ENCODE results near the gene BNC2.
"Not testable (repeated sequence)": the region's sequence is repeated elsewhere in the genome, so short reads cannot be mapped to it uniquely, and the experiment has no call there.

The BNC2 gene

GRCh38 chr9:16449076-16449730, 421.3 kb downstream of the BNC2 start:
- DNase-seq (ENCODE audit: low read depth): no peak

- no peak for DNase-seq (ENCODE audit: low read depth)
Measured at GRCh38 chr9:16447946-16448345, 422.5 kb downstream of the BNC2 start.

GRCh38 chr9:16446636-16447035, 423.8 kb downstream of the BNC2 start:
- no peak for DNase-seq (ENCODE audit: low read depth)

- DNase-seq (ENCODE audit: low read depth): no peak
Measured at GRCh38 chr9:16445141-16445920, 425.1 kb downstream of the BNC2 start.

GRCh38 chr9:16442622-16443021, 427.8 kb downstream of the BNC2 start:
- DNase-seq (ENCODE audit: low read depth): no peak

- DNase-seq (ENCODE audit: low read depth): no peak
Measured at GRCh38 chr9:16441791-16442190, 428.7 kb downstream of the BNC2 start.

GRCh38 chr9:16438831-16439230, 431.6 kb downstream of the BNC2 start:
- not testable (repeated sequence) for DNase-seq (ENCODE audit: low read depth)

- no peak for DNase-seq (ENCODE audit: low read depth)
Measured at GRCh38 chr9:16436545-16436944, 433.9 kb downstream of the BNC2 start.

- DNase-seq (ENCODE audit: low read depth): no peak
Measured at GRCh38 chr9:16434526-16434925, 435.9 kb downstream of the BNC2 start.

GRCh38 chr9:16433494-16433893, 437.0 kb downstream of the BNC2 start:
- DNase-seq (ENCODE audit: low read depth): no peak

GRCh38 chr9:16431666-16432392, 438.6 kb downstream of the BNC2 start:
- no peak for DNase-seq (ENCODE audit: low read depth)

- no peak for DNase-seq (ENCODE audit: low read depth)
Measured at GRCh38 chr9:16429671-16430070, 440.8 kb downstream of the BNC2 start.

GRCh38 chr9:16427873-16428427, 442.5 kb downstream of the BNC2 start:
- DNase-seq (ENCODE audit: low read depth): no peak

GRCh38 chr9:16426716-16427115, 443.8 kb downstream of the BNC2 start:
- DNase-seq (ENCODE audit: low read depth): no peak

GRCh38 chr9:16425562-16426231, 444.8 kb downstream of the BNC2 start:
- DNase-seq (ENCODE audit: low read depth): no peak

GRCh38 chr9:16422114-16422513, 448.4 kb downstream of the BNC2 start:
- no peak for DNase-seq (ENCODE audit: low read depth)

GRCh38 chr9:16421532-16421931, 448.9 kb downstream of the BNC2 start:
- DNase-seq (ENCODE audit: low read depth): no peak

- DNase-seq (ENCODE audit: low read depth): no peak
Measured at GRCh38 chr9:16419124-16419523, 451.3 kb downstream of the BNC2 start.

GRCh38 chr9:16418721-16419120, 451.7 kb downstream of the BNC2 start:
- no peak for DNase-seq (ENCODE audit: low read depth)

- no peak for DNase-seq (ENCODE audit: low read depth)
Measured at GRCh38 chr9:16417749-16418148, 452.7 kb downstream of the BNC2 start.

GRCh38 chr9:16417161-16417560, 453.3 kb downstream of the BNC2 start:
- no peak for DNase-seq (ENCODE audit: low read depth)

- DNase-seq (ENCODE audit: low read depth): no peak
Measured at GRCh38 chr9:16414451-16414850, 456.0 kb downstream of the BNC2 start.

All from activated T-cell treated with anti-CD3 and anti-CD28 coated beads for 1 hour (primary cell).